Gastrocnemius medialis (tissue), 4 donors: ENCODE measurements around the gene PANK3. TPM values are rescaled to one million over a fixed set of nuclear protein-coding genes. Genes with fewer than 3 reads are reported as not detected.
"Not testable (repeated sequence)": the region's sequence is repeated elsewhere in the genome, so short reads cannot be mapped to it uniquely, and the experiment has no call there.

Source experiments
- ATAC-seq, 2 donors: fragments of 150-250 bp; one replicate each; pipeline ENCODE4 v1.9.1; 2016
- DNase-seq, 2 donors: peaks; one replicate each; pipeline ENCODE4 v3.0.0-alpha.2; 2019
- H3K27ac ChIP-seq, 4 donors: fragments of 200-600 bp; sonication (generic); 1 replicate in 1 of 4; 2 replicates in 3 of 4; pipeline ENCODE4 v1.5.1; 2016 to 2018; ENCODE audit warnings: mild to moderate bottlenecking in 2 of 4, moderate library complexity in 1 of 4
- H3K27me3 ChIP-seq, 3 donors: fragments of 200-600 bp; sonication (generic) in 2 of 3; 1 replicate in 1 of 3; 2 replicates in 2 of 3; pipeline versions ENCODE4 v1.5.1 to v1.6.0; 2016 to 2019; ENCODE audit warnings: mild to moderate bottlenecking in 1 of 3, moderate library complexity in 1 of 3
- H3K36me3 ChIP-seq, 2 donors: fragments of 200-600 bp; sonication (generic) in 1 of 2; one replicate each; pipeline ENCODE4 v1.5.1; 2017 to 2018
- H3K4me1 ChIP-seq, 2 donors: fragments of 200-600 bp; sonication (generic) in 1 of 2; one replicate each; pipeline ENCODE4 v1.5.1; 2016 to 2017; ENCODE audit warnings: mild to moderate bottlenecking in 2 of 2
- H3K4me3 ChIP-seq, 4 donors: fragments of 200-600 bp; sonication (generic) in 3 of 4; 1 replicate in 1 of 4; 2 replicates in 3 of 4; pipeline ENCODE4 v1.5.1; 2016 to 2019; ENCODE audit warnings: mild to moderate bottlenecking in 2 of 4
- H3K9me3 ChIP-seq, 3 donors: fragments of 200-600 bp; sonication (generic) in 2 of 3; 1 replicate in 1 of 3; 2 replicates in 2 of 3; pipeline ENCODE4 v1.5.1; 2016 to 2019
- CTCF ChIP-seq, 5 experiments: fragments of 450-650 bp in 3 of 5; fragments of 200-600 bp in 2 of 5; sonication (generic) in 2 of 5; IDR thresholded peaks in 4 of 5; conservative IDR thresholded peaks in 1 of 5; 1 replicate in 4 of 5; 2 replicates in 1 of 5; pipeline ENCODE4 v1.5.1; 2016 to 2019; ENCODE audit warnings: antibody characterized with exemption in 5 of 5, mild to moderate bottlenecking in 3 of 5, moderate library complexity in 3 of 5
- POLR2A ChIP-seq, 2 donors: fragments of 450-650 bp; IDR thresholded peaks; one replicate each; pipeline ENCODE4 v1.6.1; 2017; ENCODE audit warnings: antibody characterized with exemption in 2 of 2, mild to moderate bottlenecking in 2 of 2, moderate library complexity in 2 of 2
- in situ Hi-C, 4 donors: fragments of 200-750 bp; cut with MboI; loops; one replicate each; pipeline versions ENCODE4 v1.15.0 to v1.8.0; 2017; ENCODE audit warnings: low sequenced_read_pairs in 4 of 4
- intact Hi-C: fragments of 100-400 bp; cut with DNase I; formaldehyde crosslinking; loops from one replicate; pipeline ENCODE4 v1.15.1; 2023; ENCODE audit warnings: low total_unique reads
- total RNA-seq, 4 donors: library from RNA; depleted of rRNA; stranded (reverse); fragments of >200 nt; gene quantifications; one replicate each; pipeline versions ENCODE4 v1.1.0 to v1.2.3, GENCODE V29; 2016

The PANK3 gene
- total RNA-seq, 4 donors from 2014 or later = 14.5 to 23.5 (median 16.1) TPM

DNA sequence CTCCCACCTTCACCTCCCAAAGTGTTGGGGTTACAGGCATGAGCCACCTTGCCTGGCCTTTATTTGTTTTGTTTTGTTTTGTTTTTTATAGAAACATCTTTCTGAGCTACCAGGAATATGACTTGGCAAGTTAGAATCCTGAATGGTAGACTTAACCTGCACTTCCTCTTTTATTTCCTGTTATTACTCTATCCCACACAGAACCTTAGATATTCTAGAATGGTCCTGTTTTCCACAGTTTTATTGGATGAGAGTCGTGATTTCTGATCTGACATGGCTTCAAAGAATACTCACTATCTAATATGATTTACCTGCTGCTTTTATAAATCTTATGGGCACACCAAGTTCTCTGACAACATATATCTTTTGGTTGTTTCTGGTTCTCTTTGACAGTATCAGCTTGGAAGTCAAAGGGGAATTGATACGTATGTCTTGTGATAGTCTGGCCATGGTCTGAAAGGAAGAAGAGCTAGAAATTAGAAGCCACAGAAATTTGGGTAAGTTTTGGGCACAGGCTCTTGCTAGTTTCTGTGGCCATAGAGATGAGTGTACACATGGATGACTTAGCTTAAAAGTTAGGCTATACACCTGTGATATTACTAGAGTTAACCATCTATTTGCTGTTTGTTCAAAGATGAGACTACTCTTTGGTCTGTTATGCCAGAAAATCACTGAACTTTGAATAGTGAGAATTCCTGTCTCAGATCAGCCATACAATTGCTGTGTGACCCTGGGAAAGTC is 4.7 kb upstream of the PANK3 start:
- in situ Hi-C loops (no loop called here), intact Hi-C loops (loop anchor here (10.0 kb wide), 1 partner anchor 1001 kb away; the partner anchor contains the start of gene SPDL1)
- H3K4me1 ChIP-seq = peaks cover 0 to 6% of the 10 kb centered on the region in 2 donors
- ATAC-seq = no peak
- H3K27me3 ChIP-seq = peaks cover 0 to 6% (median 0%) of the 10 kb centered on the region in 3 donors
- H3K27ac ChIP-seq = no peak overlapping the region
- H3K36me3 ChIP-seq = no peaks in the 10 kb centered on the region
- H3K4me3 ChIP-seq = no peak overlapping the region
- no peak for DNase-seq
- H3K9me3 ChIP-seq = no peaks in the 10 kb centered on the region
- TF ChIP-seq CTCF (IDR thresholded peaks at IDR 0.05 in 4 of 5, conservative IDR thresholded peaks at IDR 0.05 in 1 of 5) = no peak
- TF ChIP-seq POLR2A (IDR thresholded peaks at IDR 0.05) = no peak

- intact Hi-C loops = loop anchor here (10.0 kb wide), 1 partner anchor 1004 kb away; the partner anchor contains the start of gene SPDL1
- DNase-seq, ATAC-seq, H3K27me3 ChIP-seq, H3K4me3 ChIP-seq, H3K9me3 ChIP-seq, in situ Hi-C loops, H3K27ac ChIP-seq, H3K36me3 ChIP-seq: not testable (repeated sequence)
- peaks cover 17 to 27% of the 10 kb centered on the region in 2 donors for H3K4me1 ChIP-seq
Observed at GRCh38 chr5:168580814-168581469, 1.8 kb upstream of the PANK3 start.

GRCh38 chr5:168580227-168580508 is 1.0 kb upstream of the PANK3 start:
- peak overlapping the region; percentile 82 to 100 (median 90) for H3K4me3 ChIP-seq
- H3K27ac ChIP-seq = peak overlapping the region; percentile 95 to 99 (median 96)
- no peaks in the 10 kb centered on the region for H3K36me3 ChIP-seq
- ATAC-seq (no peak), DNase-seq (no peak)
- H3K9me3 ChIP-seq = no peaks in the 10 kb centered on the region
- intact Hi-C loops = loop anchor here (10.0 kb wide), 1 partner anchor 1005 kb away; the partner anchor contains the start of gene SPDL1
- in situ Hi-C loops = no loop called here
- TF ChIP-seq POLR2A (IDR thresholded peaks at IDR 0.05) (no peak), CTCF (IDR thresholded peaks at IDR 0.05 in 4 of 5, conservative IDR thresholded peaks at IDR 0.05 in 1 of 5) (no peak)
- no peaks in the 10 kb centered on the region for H3K27me3 ChIP-seq
- peaks cover 17 to 33% of the 10 kb centered on the region in 2 donors for H3K4me1 ChIP-seq

GRCh38 chr5:168579488-168580226 is 489 bp upstream of the PANK3 start:
- in situ Hi-C loops = no loop called here
- peak overlapping the region; percentile 95 to 99 (median 96) for H3K27ac ChIP-seq
- H3K9me3 ChIP-seq = no peaks in the 10 kb centered on the region
- DNase-seq (peak; percentile 98 to 99), ATAC-seq (peak; percentile 95 to 96)
- H3K27me3 ChIP-seq = no peaks in the 10 kb centered on the region
- peak overlapping the region; percentile 82 to 100 (median 90) for H3K4me3 ChIP-seq
- no peaks in the 10 kb centered on the region for H3K36me3 ChIP-seq
- intact Hi-C loops = loop anchor here (1.0 to 10.0 kb wide), 2 partner anchors 93 to 1005 kb away; partner anchors contain the start of genes RARS1 and SPDL1
- peaks cover 17 to 34% of the 10 kb centered on the region in 2 donors for H3K4me1 ChIP-seq
- TF ChIP-seq CTCF (IDR thresholded peaks at IDR 0.05 in 4 of 5, conservative IDR thresholded peaks at IDR 0.05 in 1 of 5) (no peak), POLR2A (IDR thresholded peaks at IDR 0.05) (peak; percentile 95 to 96)
